Ectodermal cell (in vitro differentiated cells): ENCODE results near the gene SMC3.
"Not testable (repeated sequence)": the region's sequence is repeated elsewhere in the genome, so short reads cannot be mapped to it uniquely, and the experiment has no call there.

Experiments used
- H3K27ac ChIP-seq: 2 replicates; pipeline ENCODE4 v1.7.0; 2013; ENCODE audit warnings: mild to moderate bottlenecking, low read depth, low read length; ENCODE audit not compliant: insufficient read depth, poor library complexity, severe bottlenecking
- H3K27me3 ChIP-seq: 2 replicates; pipeline ENCODE4 v1.7.0; 2013; ENCODE audit warnings: mild to moderate bottlenecking, low read length; ENCODE audit not compliant: insufficient read depth, control insufficient read depth, poor library complexity, severe bottlenecking
- H3K36me3 ChIP-seq: one replicate; pipeline ENCODE4 v1.7.0; 2013; ENCODE audit warnings: low read length; ENCODE audit not compliant: control insufficient read depth, insufficient read depth
- H3K4me1 ChIP-seq: one replicate; pipeline ENCODE4 v1.7.0; 2013; ENCODE audit warnings: low read length; ENCODE audit not compliant: control insufficient read depth, insufficient read depth
- H3K4me3 ChIP-seq: 2 replicates; pipeline ENCODE4 v1.7.0; 2013; ENCODE audit warnings: low read depth, low read length, control low read depth; ENCODE audit not compliant: insufficient read depth
- H3K9me3 ChIP-seq: 2 replicates; pipeline ENCODE4 v1.7.0; 2013; ENCODE audit warnings: mild to moderate bottlenecking, low read length, moderate library complexity; ENCODE audit not compliant: control insufficient read depth
- WGBS, 2 experiments: methylation state at CpG; one replicate each; pipeline ENCODE4 v1.1.7; 2013; ENCODE audit warnings: missing lambda C conversion rate in 2 of 2; 5-methylcytosine and 5-hydroxymethylcytosine counted together

SMC3 gene

DNA sequence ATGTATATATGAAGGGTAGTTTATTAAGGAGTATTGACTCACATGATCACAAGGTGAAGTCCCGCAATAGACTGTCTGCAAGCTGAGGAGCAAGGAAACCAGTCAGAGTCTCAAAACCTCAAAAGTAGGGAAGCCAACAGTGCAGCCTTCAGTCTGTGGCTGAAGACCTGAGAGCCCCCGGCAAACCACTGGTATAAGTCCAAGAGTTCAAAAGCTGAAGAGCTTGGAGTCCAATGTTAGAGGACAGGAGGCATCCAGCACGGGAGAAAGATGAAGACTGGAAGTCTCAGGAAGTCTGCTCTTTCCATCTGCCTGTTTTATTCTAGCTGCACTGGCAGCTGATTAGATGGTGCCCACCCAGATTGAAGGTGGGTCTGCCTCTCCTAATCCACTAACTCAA, 43.3 kb downstream of the SMC3 start:
- not testable (repeated sequence) for H3K36me3 ChIP-seq, H3K4me3 ChIP-seq, H3K4me1 ChIP-seq, H3K9me3 ChIP-seq, H3K27ac ChIP-seq, H3K27me3 ChIP-seq
- WGBS, 2 experiments, result 90% methylated on average over 3 of the region's 3 CpGs

DNA sequence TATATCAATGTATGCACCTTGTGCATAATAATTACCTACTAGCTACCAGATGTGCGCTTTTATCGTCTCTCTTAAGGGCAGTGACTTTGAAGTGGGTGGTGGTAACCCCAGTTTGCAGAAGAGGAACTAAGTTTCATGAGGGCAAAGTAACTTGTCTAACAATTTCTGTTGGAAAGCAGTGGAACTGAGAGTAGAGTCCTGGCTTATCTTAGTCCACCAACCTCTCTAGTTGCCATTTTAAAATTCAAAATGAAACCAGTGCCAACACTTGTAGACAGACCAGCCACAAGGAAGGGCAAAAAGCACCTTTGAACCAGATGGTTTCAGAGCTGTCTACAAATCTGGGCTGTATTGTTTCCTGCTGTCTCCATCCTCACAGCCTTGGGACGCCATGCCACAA, 44.6 kb downstream of the SMC3 start:
- H3K27ac ChIP-seq, result no peak overlapping the region
- no peaks in the 10 kb centered on the region for H3K27me3 ChIP-seq
- H3K9me3 ChIP-seq, result no peaks in the 10 kb centered on the region
- H3K4me3 ChIP-seq, result no peak overlapping the region
- H3K4me1 ChIP-seq, result peaks cover 7% of the 10 kb centered on the region
- no peaks in the 10 kb centered on the region for H3K36me3 ChIP-seq
- WGBS, 2 experiments, result 83 to 88% methylated on average over 3 of the region's 3 CpGs

GRCh38 chr10:110612629-110613028, 45.1 kb downstream of the SMC3 start:
- no peaks in the 10 kb centered on the region for H3K27me3 ChIP-seq
- WGBS, 2 experiments, result 94 to 96% methylated on average over 4 of the region's 4 CpGs
- H3K27ac ChIP-seq, result no peak overlapping the region

DNA sequence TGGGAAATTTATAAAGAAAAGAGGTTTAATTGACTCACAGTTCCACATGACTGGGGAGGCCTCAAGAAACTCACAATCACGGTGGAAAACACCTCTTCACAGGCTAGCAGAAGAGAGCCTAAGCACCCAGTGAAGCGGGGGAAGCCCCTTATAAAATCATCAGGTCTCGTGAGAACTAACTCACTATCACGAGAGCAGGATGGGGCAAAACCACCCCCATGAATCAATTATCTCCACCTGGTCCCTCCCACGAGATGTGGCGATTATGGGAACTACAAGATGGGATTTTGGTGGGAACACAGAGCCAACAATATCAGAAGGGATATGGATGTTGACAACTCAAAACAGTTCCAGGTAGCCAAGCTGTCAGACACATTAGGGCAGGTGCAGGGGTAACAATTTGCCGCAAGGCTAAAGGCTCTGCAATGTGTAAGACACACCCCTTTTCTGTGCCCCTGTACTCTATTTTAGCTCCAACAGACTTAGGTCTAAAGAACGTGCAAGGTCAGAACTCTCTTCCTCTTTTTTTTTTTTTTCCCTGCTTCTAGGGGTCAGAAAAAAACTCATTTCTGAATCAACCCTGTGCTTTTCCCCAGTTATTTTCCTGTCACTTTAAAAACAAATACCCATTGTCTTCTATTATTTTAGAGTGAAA, 46.0 kb downstream of the SMC3 start:
- H3K27me3 ChIP-seq, result no peaks in the 10 kb centered on the region
- peaks cover 16% of the 10 kb centered on the region for H3K4me1 ChIP-seq
- WGBS, 2 experiments, result 93 to 94% methylated on average over 8 of the region's 8 CpGs
- H3K9me3 ChIP-seq, result no peaks in the 10 kb centered on the region
- H3K4me3 ChIP-seq, result no peak overlapping the region
- no peaks in the 10 kb centered on the region for H3K36me3 ChIP-seq
- no peak overlapping the region for H3K27ac ChIP-seq

More at GRCh38 chr10:110612629-110613028, 45.1 kb downstream of the SMC3 start:
- H3K4me3 ChIP-seq, result no peak overlapping the region
- H3K4me1 ChIP-seq, result peaks cover 8% of the 10 kb centered on the region
- no peaks in the 10 kb centered on the region for H3K9me3 ChIP-seq
- no peaks in the 10 kb centered on the region for H3K36me3 ChIP-seq

GRCh38 chr10:110613996-110614495, 46.6 kb downstream of the SMC3 start:
- Histone ChIP-seq H3K27me3 (no peaks in the 10 kb centered on the region), H3K9me3 (no peaks in the 10 kb centered on the region), H3K27ac (no peak overlapping the region), H3K4me3 (no peak overlapping the region), H3K36me3 (no peaks in the 10 kb centered on the region), H3K4me1 (peaks cover 16% of the 10 kb centered on the region)
- WGBS, 2 experiments, result 93 to 95% methylated on average over 9 of the region's 9 CpGs

- Histone ChIP-seq H3K9me3 (no peaks in the 10 kb centered on the region), H3K36me3 (no peaks in the 10 kb centered on the region), H3K27ac (no peak overlapping the region), H3K27me3 (no peaks in the 10 kb centered on the region), H3K4me3 (no peak overlapping the region), H3K4me1 (peaks cover 25% of the 10 kb centered on the region)
- 94% methylated on average over 2 of the region's 2 CpGs for WGBS, 2 experiments
Measured at GRCh38 chr10:110615057-110615747, 47.7 kb downstream of the SMC3 start.

GRCh38 chr10:110616493-110617033, 49.1 kb downstream of the SMC3 start:
- no peak overlapping the region for H3K4me3 ChIP-seq
- 97% methylated on average over 5 of the region's 5 CpGs for WGBS, 2 experiments
- no peak overlapping the region for H3K27ac ChIP-seq

GRCh38 chr10:110617425-110618229, 50.1 kb downstream of the SMC3 start:
- H3K4me3 ChIP-seq, result no peak overlapping the region
- WGBS, 2 experiments, result 83 to 88% methylated on average over 7 of the region's 7 CpGs
- no peaks in the 10 kb centered on the region for H3K27me3 ChIP-seq
- peaks cover 18% of the 10 kb centered on the region for H3K4me1 ChIP-seq
- no peaks in the 10 kb centered on the region for H3K9me3 ChIP-seq
- H3K36me3 ChIP-seq, result no peaks in the 10 kb centered on the region
- H3K27ac ChIP-seq, result no peak overlapping the region

More at GRCh38 chr10:110616493-110617033, 49.1 kb downstream of the SMC3 start:
- no peaks in the 10 kb centered on the region for H3K36me3 ChIP-seq
- no peaks in the 10 kb centered on the region for H3K27me3 ChIP-seq
- H3K9me3 ChIP-seq, result no peaks in the 10 kb centered on the region
- H3K4me1 ChIP-seq, result peaks cover 21% of the 10 kb centered on the region

DNA sequence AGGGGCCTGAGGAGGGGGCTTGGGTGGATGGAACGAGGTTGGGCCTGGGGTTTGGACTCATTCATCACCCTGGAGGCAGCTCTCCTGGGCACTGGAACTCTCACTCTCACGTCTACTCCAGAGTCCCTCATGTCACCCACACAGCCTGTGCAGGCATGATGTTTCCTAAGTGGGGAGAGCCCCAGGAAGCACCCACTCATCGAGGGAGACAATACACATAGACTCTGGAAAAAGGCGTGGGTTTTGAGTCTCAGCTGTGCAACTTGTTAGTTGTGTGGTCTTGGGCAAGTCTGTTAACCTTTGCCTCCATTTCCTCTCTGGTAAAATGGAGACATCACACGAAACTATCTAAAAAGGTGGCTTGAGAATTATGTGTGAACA, 50.7 kb downstream of the SMC3 start:
- Histone ChIP-seq H3K27ac (no peak overlapping the region), H3K9me3 (no peaks in the 10 kb centered on the region), H3K27me3 (no peaks in the 10 kb centered on the region), H3K4me3 (no peak overlapping the region), H3K36me3 (no peaks in the 10 kb centered on the region), H3K4me1 (peaks cover 18% of the 10 kb centered on the region)
- WGBS, 2 experiments, result 72 to 78% methylated on average over 5 of the region's 5 CpGs
